HCT116 (cell line): ENCODE results near the gene PNMA8C.

Experiments used
- CEBPB ChIP-seq: IDR thresholded peaks from 2 replicates; pipeline ENCODE4 v1.6.1; 2012; ENCODE audit warnings: low read depth
- EZH2phosphoT487 ChIP-seq: fragments of 200-600 bp; IDR thresholded peaks from 2 replicates; pipeline ENCODE4 v1.6.1; 2018; ENCODE audit warnings: antibody characterized with exemption, borderline replicate concordance
- POLR2A ChIP-seq: IDR thresholded peaks from 2 replicates; pipeline ENCODE4 v1.7.0; 2011; ENCODE audit warnings: borderline replicate concordance; ENCODE audit not compliant: insufficient read depth, insufficient read length; ENCODE audit errors: extremely low read depth
- ZFX ChIP-seq: fragments of 450-650 bp; IDR thresholded peaks from 2 replicates; pipeline ENCODE4 v1.6.1; 2017
- TF ChIP-seq, protein P1 (sequence below), 3 experiments: fragments of 200-600 bp in 1 of 3; sonication (generic) in 1 of 3; IDR thresholded peaks in 2 of 3; conservative IDR thresholded peaks in 1 of 3; 2 replicates each; pipeline ENCODE4 v1.5.1; 2012 to 2017; ENCODE audit warnings: low read depth in 2 of 3, low read length in 2 of 3, antibody characterized with exemption in 1 of 3, borderline replicate concordance in 1 of 3, control low read depth in 1 of 3, mild to moderate bottlenecking in 1 of 3, mixed read lengths in 1 of 3, mixed run types in 1 of 3, moderate library complexity in 1 of 3; ENCODE audit not compliant: insufficient read depth in 1 of 3
- TF ChIP-seq, protein P2 (sequence below): IDR thresholded peaks from 2 replicates; pipeline ENCODE4 v1.6.1; 2012

DNA sequence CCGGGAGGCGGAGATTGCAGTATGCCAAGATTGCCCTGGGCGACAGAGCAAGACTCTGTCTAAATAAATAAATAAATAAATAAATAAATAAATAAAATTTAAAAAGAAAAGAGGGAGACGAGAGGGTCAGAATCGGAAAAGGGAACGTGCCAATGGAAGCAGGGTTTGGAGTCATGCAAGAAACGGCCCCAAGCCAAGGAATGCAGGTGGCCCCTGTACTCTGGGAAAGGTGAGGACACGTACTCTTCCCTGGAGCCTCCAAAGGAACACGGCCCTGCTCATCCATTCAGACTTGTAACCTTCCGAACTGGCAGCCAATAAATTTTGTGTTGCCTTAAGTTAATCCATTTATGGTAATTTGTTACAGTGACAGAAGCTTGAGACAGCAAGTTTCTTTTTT is 19.9 kb upstream of the PNMA8C start:
- TF ChIP-seq, protein P1, sequence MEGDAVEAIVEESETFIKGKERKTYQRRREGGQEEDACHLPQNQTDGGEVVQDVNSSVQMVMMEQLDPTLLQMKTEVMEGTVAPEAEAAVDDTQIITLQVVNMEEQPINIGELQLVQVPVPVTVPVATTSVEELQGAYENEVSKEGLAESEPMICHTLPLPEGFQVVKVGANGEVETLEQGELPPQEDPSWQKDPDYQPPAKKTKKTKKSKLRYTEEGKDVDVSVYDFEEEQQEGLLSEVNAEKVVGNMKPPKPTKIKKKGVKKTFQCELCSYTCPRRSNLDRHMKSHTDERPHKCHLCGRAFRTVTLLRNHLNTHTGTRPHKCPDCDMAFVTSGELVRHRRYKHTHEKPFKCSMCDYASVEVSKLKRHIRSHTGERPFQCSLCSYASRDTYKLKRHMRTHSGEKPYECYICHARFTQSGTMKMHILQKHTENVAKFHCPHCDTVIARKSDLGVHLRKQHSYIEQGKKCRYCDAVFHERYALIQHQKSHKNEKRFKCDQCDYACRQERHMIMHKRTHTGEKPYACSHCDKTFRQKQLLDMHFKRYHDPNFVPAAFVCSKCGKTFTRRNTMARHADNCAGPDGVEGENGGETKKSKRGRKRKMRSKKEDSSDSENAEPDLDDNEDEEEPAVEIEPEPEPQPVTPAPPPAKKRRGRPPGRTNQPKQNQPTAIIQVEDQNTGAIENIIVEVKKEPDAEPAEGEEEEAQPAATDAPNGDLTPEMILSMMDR (IDR thresholded peaks at IDR 0.05 in 2 of 3, conservative IDR thresholded peaks at IDR 0.05 in 1 of 3; ENCODE audit: borderline replicate concordance in 1 of 3, insufficient read depth in 1 of 3, low read depth in 2 of 3, low read length in 2 of 3), result no peak
- TF ChIP-seq ZFX, result no peak
- TF ChIP-seq CEBPB, result no peak
- TF ChIP-seq EZH2phosphoT487, result no peak
- TF ChIP-seq, protein P2, sequence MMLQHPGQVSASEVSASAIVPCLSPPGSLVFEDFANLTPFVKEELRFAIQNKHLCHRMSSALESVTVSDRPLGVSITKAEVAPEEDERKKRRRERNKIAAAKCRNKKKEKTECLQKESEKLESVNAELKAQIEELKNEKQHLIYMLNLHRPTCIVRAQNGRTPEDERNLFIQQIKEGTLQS, result no peak
- TF ChIP-seq POLR2A, result no peak
